HL-60 (cell line): Measurements from ENCODE around the gene CEP95.

Experiments used
- CTCF ChIP-seq: IDR thresholded peaks from one replicate; pipeline ENCODE4 v1.5.1; 2011; ENCODE audit warnings: low read length, control low read depth, inconsistent platforms; ENCODE audit not compliant: insufficient read depth
- GABPA ChIP-seq: IDR thresholded peaks from 2 replicates; pipeline ENCODE4 v1.6.1; 2012; ENCODE audit warnings: low read depth
- POLR2AphosphoS5 ChIP-seq: IDR thresholded peaks from 2 replicates; pipeline ENCODE4 v1.6.1; 2012; ENCODE audit warnings: low read depth
- SPI1 ChIP-seq: IDR thresholded peaks from 2 replicates; pipeline ENCODE4 v1.6.1; 2012; ENCODE audit warnings: low read depth, mild to moderate bottlenecking, borderline replicate concordance

GRCh38 chr17:64540118-64540776, 33.5 kb downstream of the CEP95 start:
- TF ChIP-seq CTCF (no peak), GABPA (no peak), POLR2AphosphoS5 (no peak), SPI1 (no peak)
